ENCODE data around the gene HSD17B8.

- TF ChIP-seq CTCF (IDR thresholded peaks at IDR 0.05) = no peak
- TF ChIP-seq EZH2 (IDR thresholded peaks at IDR 0.05; ENCODE audit: borderline replicate concordance, insufficient read depth, low read depth, low read length, poor library complexity, severe bottlenecking) = no peak
These were observed 37.6 kb upstream of the HSD17B8 start for GRCh38 chr6:33166811-33167210.

All from B cell (primary cell).